ENCODE data around the gene SAP30. TPM values are rescaled to one million over a fixed set of nuclear protein-coding genes. Genes with fewer than 3 reads are reported as not detected.

The SAP30 gene
- total and polyA plus RNA-seq, 2 of the 4 experiments (the other 2 are of a cell fraction): 3.8 to 11.7 TPM

DNA sequence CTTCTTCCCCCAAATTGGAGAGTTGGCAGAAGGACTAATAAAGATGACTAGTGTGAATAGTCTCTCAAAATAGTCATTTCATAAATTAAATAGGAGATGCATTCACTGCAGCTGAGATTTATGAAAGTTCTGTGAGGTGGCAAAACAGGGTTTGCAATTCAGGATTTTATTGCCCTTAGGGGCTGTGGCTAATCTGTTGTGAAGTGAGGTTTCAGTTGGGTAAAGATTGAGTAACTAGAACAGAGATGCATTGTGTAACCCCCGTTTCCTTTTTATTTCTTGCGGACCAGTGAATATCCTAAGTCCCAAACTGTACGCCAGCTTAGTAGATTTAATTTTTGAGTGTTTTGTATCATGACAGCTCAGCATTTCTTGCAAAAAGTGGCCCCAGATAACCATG lies 44.3 kb downstream of the SAP30 start:
- TF ChIP-seq, protein P1, sequence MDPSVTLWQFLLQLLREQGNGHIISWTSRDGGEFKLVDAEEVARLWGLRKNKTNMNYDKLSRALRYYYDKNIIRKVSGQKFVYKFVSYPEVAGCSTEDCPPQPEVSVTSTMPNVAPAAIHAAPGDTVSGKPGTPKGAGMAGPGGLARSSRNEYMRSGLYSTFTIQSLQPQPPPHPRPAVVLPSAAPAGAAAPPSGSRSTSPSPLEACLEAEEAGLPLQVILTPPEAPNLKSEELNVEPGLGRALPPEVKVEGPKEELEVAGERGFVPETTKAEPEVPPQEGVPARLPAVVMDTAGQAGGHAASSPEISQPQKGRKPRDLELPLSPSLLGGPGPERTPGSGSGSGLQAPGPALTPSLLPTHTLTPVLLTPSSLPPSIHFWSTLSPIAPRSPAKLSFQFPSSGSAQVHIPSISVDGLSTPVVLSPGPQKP (IDR thresholded peaks at IDR 0.05; ENCODE audit: borderline replicate concordance, low read depth, low read length): no peak
- no peak for TF ChIP-seq SMC3 (IDR thresholded peaks at IDR 0.05; ENCODE audit: low read depth, low read length)
- TF ChIP-seq CEBPB (IDR thresholded peaks at IDR 0.05; ENCODE audit: low read depth, low read length): no peak
- TF ChIP-seq, protein P2, sequence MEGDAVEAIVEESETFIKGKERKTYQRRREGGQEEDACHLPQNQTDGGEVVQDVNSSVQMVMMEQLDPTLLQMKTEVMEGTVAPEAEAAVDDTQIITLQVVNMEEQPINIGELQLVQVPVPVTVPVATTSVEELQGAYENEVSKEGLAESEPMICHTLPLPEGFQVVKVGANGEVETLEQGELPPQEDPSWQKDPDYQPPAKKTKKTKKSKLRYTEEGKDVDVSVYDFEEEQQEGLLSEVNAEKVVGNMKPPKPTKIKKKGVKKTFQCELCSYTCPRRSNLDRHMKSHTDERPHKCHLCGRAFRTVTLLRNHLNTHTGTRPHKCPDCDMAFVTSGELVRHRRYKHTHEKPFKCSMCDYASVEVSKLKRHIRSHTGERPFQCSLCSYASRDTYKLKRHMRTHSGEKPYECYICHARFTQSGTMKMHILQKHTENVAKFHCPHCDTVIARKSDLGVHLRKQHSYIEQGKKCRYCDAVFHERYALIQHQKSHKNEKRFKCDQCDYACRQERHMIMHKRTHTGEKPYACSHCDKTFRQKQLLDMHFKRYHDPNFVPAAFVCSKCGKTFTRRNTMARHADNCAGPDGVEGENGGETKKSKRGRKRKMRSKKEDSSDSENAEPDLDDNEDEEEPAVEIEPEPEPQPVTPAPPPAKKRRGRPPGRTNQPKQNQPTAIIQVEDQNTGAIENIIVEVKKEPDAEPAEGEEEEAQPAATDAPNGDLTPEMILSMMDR (conservative IDR thresholded peaks at IDR 0.05; ENCODE audit: low read depth, low read length): no peak
- no peak for TF ChIP-seq NFE2L2 (IDR thresholded peaks at IDR 0.05; ENCODE audit: low read depth, low read length)
- TF ChIP-seq BHLHE40 (IDR thresholded peaks at IDR 0.05; ENCODE audit: low read depth, low read length): no peak
- no peak for TF ChIP-seq RFX5 (IDR thresholded peaks at IDR 0.05; ENCODE audit: low read depth, low read length)
- no peak for TF ChIP-seq MAFK (IDR thresholded peaks at IDR 0.05; ENCODE audit: low read depth, low read length)
- TF ChIP-seq POLR2A (IDR thresholded peaks at IDR 0.05; ENCODE audit: low read depth, low read length): no peak
- TF ChIP-seq RAD21 (IDR thresholded peaks at IDR 0.05; ENCODE audit: low read length): no peak
- no peak for TF ChIP-seq MAZ (IDR thresholded peaks at IDR 0.05; ENCODE audit: borderline replicate concordance, low read depth, low read length)
- no peak for TF ChIP-seq CHD1 (IDR thresholded peaks at IDR 0.05; ENCODE audit: low read depth, low read length)
- TF ChIP-seq, protein P3, sequence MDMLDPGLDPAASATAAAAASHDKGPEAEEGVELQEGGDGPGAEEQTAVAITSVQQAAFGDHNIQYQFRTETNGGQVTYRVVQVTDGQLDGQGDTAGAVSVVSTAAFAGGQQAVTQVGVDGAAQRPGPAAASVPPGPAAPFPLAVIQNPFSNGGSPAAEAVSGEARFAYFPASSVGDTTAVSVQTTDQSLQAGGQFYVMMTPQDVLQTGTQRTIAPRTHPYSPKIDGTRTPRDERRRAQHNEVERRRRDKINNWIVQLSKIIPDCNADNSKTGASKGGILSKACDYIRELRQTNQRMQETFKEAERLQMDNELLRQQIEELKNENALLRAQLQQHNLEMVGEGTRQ (IDR thresholded peaks at IDR 0.05; ENCODE audit: low read depth, low read length): no peak
- no peak for TF ChIP-seq FOS (IDR thresholded peaks at IDR 0.05; ENCODE audit: low read depth, low read length)
- TF ChIP-seq MXI1 (IDR thresholded peaks at IDR 0.05; ENCODE audit: borderline replicate concordance, low read depth, low read length): no peak
- TF ChIP-seq RCOR1 (IDR thresholded peaks at IDR 0.05; ENCODE audit: insufficient replicate concordance, low read length): no peak
- ChIA-PET POLR2A (ENCODE audit: unreplicated experiment) (no interaction called here), CTCF (no interaction called here)
- Histone ChIP-seq H3K27ac (ENCODE audit: insufficient read depth, low read length) (no peak overlapping the region), H3K27me3 (ENCODE audit: control insufficient read depth, insufficient read depth, low read length) (no peaks in the 10 kb centered on the region), H2BK120ac (ENCODE audit: low read depth, low read length) (no peak overlapping the region), H2AFZ (replicated peaks; ENCODE audit: low read length, poor library complexity) (no peak overlapping the region), H3K4ac (ENCODE audit: low read depth, low read length) (no peak overlapping the region), H2AK9ac (replicated peaks; ENCODE audit: low read depth, low read length, poor library complexity) (no peak overlapping the region), H4K91ac (ENCODE audit: insufficient read depth, low read depth, low read length) (no peak overlapping the region), H2BK20ac (ENCODE audit: low read depth, low read length) (no peak overlapping the region), H3K23ac (ENCODE audit: low read depth, low read length) (no peak overlapping the region), H3K4me2 (ENCODE audit: low read depth, low read length) (no peak overlapping the region), H4K20me1 (ENCODE audit: insufficient read depth, low read length) (no peaks in the 10 kb centered on the region), H2BK5ac (ENCODE audit: low read depth, low read length, poor library complexity, severe bottlenecking) (no peak overlapping the region), H3K4me3 (ENCODE audit: insufficient read depth, low read depth, low read length) (no peak overlapping the region), H3K9me1 (ENCODE audit: insufficient read depth, low read length) (no peaks in the 10 kb centered on the region; the same call in 1 of the 2 replicates), H4K5ac (ENCODE audit: low read depth, low read length) (no peak overlapping the region), H3K79me1 (ENCODE audit: low read depth in 1 of 2, low read length in 2 of 2) (no peaks in the 10 kb centered on the region), H3K18ac (ENCODE audit: low read depth, low read length) (no peak overlapping the region), H2AK5ac (ENCODE audit: low read depth, low read length) (no peak overlapping the region), H3K14ac (replicated peaks; ENCODE audit: low read depth, low read length) (no peak overlapping the region), H3K36me3 (ENCODE audit: control insufficient read depth, insufficient read depth, low read length) (no peaks in the 10 kb centered on the region), H3K56ac (ENCODE audit: extremely low read depth, insufficient read depth, low read length) (no peak overlapping the region), H3K9me3 (ENCODE audit: control insufficient read depth, insufficient read depth, low read length) (no peaks in the 10 kb centered on the region), H3K9ac (ENCODE audit: low read depth, low read length) (no peak overlapping the region), H4K8ac (ENCODE audit: low read depth in 2 of 2, low read length in 2 of 2) (no peak overlapping the region), H3K4me1 (ENCODE audit: control insufficient read depth, insufficient read depth, low read length) (no peaks in the 10 kb centered on the region), H2BK15ac (ENCODE audit: low read depth, low read length) (no peak overlapping the region)
- intact Hi-C loops (cut with micrococcal nuclease): no loop called here
- dilution Hi-C loops (cut with HindIII; ENCODE audit: low sequenced_read_pairs, unreplicated experiment): no loop called here
- ATAC-seq (ENCODE audit: low read depth): no peak
- no TSS peak for BruUV-seq (replicated peaks)
- in situ Hi-C loops (cut with MboI; ENCODE audit: low sequenced_read_pairs): loop anchor here (5.0 kb wide), 1 partner anchor 398 kb away; no protein-coding TSS in a partner anchor
- no peak for DNase-seq
- no CpG with 5 or more reads among the region's 3 CpGs for WGBS, 2 experiments (ENCODE audit: extremely low coverage in 2 of 2, insufficient read length in 1 of 2)
